ENCODE results near the gene ULK4. TPM values are rescaled to one million over a fixed set of nuclear protein-coding genes. Genes with fewer than 3 reads are reported as not detected.
"Not testable (repeated sequence)": the region's sequence is repeated elsewhere in the genome, so short reads cannot be mapped to it uniquely, and the experiment has no call there.

The ULK4 gene
- total RNA-seq, 1 donor from 2014 or later: 18.4 TPM

DNA sequence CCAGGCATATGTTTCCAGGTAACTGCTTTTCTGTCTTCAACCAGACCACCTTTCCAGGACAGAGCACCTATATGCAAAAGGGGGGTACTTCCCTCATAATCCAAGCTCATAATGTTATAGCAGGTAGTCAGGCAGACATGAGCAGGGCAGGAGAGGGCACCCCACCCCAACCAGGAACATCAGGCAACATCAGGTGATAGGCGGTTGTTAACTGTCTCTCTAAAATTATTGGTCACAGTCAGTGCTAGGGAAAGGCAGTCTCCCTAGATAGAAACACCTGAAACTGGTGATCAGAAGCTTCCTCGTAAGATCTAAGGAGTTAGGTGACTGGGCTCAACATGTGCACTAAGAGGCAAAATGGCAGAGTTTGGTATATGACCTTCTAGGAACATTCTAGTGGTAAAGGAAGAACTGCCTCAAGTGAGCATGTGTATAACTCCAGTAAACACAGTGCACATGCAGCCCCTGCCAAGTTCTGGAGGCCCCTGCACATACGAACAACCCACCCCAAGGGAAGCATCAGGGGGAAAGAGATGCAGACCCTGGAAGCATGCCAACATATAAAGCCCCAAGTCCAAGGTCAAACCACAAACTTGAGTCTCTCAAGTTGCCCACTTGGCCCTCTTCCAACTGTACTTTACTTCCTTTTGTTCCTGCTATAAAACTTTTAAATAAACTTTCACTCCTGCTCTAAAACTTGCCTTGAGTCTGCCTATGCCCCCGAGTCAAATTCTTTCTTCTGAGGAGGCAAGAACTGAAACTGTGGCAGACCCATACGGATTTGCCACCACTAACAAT lies 270.9 kb downstream of the ULK4 start:
- no peak for DNase-seq (ENCODE audit: low spot score)

DNA sequence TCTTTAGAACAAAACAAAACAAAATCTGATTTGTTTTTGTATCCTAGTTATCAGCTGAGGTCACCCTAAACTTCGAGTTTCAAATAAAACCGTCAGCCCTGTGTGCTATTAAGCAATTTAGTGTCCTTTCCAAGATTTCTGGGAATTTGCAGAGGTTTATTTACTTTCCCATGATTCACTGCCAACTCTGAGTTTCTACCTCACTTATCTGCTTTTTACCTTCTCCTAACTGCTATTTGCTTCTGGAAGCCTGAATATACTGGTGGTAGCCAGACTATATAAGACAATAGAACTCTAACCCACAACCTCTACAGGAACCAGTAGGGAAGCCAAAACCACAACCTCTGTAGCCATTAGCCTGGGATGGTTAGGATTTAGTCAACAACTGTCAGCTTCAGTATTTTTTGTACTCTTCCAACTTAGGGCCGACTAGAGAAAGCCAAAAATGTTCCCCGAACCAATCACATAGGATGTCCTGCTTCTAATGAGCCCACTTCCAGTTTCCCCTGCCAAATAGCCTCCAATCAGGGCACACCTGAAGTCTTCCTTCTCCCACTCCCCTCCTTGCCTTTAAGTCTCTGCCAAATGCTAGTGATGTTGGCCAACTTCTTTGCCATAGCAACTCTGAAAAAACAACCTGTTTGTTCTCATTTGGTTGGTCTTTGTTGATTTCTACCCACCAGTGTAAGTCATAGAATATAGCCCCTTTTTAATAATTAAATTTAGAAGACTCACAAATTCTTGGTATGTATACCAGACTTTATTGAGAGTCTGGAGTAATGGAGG lies 273.1 kb downstream of the ULK4 start:
- DNase-seq (ENCODE audit: low spot score): no peak

DNA sequence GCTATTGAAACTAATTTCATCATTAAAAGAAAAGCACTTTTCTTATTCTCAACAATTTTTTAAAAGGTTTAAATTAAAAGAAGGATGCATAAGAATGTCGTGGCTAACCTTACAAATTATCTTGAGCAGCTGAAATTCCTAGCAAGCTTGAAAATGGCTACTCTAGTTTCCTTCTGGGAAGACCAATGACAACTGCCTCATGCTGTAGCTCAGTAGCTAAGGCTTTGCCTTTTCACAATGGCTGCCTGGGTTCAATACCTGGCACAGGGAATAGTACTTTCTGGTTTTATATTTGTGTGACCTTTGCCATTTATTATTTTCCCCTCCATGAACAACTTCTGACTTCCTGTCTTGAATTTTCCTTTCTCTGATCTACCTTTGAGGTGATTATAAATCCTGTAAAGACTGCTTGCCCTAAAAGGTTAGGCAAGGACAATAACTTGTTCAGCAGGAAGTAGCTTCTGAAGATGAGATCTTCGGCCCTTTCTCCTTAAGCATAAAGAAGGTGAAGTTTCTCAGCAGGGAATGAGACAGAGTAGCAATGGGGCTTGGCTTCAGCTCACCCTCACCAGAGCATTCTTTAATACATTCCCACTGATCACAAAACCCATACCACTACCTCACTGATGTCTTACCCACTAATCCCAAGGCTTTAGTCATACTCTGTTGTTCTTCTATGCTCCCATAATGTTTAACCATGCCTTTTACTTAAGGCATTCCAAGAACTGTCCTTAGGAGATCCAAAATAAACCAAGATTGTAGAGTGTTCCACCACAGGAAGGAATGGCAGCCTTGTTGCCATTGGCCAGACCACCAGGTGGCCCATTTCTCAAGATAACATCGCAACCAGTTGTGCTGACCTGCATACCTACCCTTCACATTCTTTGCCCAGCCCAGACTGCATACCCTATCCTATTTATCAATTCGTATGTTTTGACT lies 276.8 kb downstream of the ULK4 start:
- no peak for DNase-seq (ENCODE audit: low spot score)

DNA sequence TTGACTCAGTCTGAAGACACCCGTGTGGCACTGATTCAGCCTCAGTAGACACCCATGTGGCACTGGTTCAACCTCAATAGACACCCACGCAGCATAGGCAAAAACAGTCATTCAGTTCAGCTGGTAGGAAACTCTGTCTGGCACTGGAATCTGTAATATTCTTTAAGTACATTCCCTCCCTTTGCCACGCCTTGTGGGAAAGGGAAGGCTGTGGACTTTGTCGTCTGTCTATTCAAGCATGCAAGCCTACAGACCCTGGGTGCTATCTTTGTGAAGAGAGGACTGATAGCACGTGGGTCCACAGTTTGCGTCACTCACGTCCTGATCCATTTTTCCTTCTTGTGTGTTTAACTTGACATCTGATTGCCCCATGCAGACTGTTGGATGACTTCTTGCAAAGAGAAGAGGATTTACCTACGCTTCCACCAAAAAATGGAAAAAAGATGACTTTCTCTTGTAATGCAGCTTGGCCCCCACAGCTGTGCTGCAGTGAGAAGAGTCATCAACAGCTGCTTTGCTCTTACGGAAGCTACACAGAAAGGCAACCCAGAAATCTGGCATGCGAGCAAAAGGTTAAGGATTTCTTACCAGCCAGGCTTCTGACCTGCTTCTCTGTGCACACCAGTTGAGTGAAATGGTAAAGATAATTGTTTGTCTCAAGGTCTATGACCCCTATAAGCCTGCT lies 278.1 kb downstream of the ULK4 start:
- DNase-seq (ENCODE audit: low spot score): no peak

DNA sequence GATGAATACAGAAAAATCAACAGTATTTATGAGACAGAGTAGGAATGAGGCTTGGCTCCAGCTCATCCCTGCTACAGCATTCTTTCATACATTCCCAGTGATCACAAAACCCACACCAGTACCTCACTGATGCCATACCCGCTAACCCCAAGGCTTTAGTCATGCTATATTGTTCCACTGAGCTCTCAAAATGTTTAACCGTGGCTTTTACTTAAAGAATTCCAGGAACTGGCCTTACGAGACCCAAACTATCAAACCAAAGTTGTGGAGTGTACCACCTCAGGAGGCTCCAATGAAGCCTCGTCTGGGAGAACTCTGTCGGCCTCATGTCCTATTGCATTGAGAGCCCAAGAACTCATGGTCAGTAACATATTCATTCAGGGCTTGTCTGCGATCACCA lies 278.9 kb downstream of the ULK4 start:
- DNase-seq (ENCODE audit: low spot score): no peak

DNA sequence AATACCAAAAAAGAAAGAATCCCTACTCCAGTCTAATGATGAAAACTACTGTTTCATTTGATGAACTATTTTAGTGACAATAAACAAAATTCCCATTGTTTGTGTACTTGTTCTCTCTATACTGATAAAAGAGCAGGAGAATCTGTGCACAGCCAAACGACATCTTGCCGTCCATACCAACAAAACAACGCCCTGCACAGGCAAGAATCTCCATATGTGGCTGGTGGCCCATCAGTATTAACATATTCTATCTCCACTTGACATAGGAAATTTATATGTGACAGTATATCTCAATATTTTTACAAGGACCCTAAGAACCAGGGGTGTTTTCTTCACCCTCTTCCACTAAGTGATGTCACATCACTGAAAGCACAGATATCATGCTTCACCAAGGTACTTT lies 279.5 kb downstream of the ULK4 start:
- DNase-seq (ENCODE audit: low spot score): no peak

DNA sequence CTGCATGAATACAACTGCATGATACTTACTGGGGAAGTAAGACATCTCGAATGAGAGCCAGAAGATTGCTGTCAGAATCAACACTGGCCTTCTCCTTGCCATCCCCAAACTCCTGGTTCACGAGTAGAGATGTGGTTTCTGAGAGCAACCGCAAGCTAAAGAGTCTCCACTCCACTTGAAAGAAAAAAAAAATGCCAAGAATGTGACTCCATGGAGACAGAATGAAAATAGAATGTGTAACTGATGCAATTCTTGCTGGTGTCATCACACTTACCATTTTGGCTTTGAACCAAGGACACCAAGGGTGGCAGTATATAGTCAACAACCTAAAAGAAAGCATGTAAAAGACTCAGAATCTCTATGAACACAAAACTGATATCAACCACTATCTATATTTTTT lies 280.4 kb downstream of the ULK4 start:
- no peak for DNase-seq (ENCODE audit: low spot score)

DNA sequence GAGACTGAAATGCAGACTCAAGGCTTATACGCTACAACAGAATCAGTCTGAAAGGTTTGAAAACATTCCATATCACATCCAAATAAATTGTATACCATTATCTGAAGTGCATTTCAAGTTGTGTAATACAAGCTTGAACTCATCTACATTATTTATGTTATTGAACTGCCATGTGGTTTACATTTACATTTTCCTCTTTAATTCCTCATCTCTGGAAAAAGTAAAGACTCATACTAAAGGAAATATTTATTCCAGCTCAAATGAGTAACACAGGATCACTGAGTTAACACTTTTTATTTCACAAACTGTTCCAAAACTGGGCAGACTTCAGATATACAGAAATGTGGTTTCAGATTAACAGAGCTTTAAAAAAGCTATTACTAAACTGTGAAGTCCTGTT lies 282.5 kb downstream of the ULK4 start:
- no peak for DNase-seq (ENCODE audit: low spot score)

DNA sequence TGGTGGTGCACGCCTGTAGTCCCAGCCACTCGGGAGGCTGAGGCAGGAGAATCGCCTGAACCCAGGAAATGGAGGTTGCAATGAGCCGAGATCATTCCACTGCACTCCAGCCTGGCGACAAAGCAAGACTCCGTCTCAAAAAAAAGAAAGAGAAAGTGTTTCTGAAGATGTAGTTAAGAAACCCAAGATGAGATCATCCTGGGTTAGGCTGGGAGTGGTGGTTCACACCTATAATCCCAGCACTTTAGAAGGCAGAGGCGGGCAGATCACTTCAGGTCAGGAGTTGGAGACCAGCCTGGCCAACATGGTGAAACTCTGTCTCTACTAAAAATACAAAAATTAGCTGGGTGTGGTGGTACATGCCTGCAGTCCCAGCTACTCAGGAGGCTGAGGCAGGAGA lies 286.8 kb downstream of the ULK4 start:
- not testable (repeated sequence) for DNase-seq (ENCODE audit: low spot score)

DNA sequence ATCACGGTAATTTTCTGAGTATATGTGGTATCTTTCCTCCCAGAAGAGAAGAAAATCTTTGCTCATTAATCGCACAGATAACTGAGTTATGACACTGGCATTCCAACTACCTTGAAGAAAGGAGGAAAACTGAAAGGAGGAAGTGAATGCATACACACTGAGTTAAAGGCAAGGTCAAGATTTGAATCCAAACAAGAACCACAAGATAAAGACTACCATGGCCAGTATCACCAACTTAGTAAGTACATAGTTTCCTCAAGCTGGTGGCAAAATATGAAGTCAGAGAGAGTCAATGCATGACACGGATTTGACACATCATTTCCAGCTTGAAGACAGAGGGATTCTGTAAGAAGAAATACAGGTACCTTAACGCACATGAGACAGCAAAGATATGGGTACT lies 287.5 kb downstream of the ULK4 start:
- no peak for DNase-seq (ENCODE audit: low spot score)

DNA sequence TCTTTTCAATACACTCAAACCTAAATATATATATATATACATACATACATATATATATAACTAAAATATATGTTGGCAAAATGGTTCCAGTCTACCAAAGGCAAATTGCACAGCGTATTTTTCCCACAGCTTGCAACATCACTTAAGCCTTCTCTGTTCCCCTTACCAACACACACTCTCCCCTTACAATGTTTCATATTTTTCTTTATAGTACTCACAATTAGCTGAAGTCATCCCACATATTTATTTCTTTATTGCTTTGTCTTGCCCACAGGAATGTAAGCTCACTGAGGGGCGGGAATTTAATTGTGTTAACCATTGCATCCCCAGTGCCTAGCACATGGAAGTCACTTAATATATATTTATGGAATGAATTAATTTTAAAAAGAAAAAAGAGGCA lies 288.3 kb downstream of the ULK4 start:
- DNase-seq (ENCODE audit: low spot score): no peak

DNA sequence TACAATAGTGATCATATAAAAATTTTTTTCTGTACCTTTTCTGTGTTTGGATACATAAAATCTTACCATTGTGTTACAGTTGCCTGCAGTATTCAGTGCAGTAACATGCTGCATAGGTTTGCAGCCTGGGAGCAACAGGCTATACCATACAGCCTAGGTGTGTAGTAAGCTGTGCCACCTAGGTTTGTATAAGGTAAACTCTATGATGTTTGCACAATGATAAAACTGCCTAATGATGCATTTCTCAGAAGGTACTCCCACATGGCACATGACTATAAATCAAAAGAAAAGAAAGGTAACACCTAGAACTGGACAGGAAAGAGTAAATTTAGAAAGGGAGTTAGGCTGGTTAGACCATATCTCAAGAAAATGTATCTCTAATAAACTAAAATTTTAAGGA lies 293.5 kb downstream of the ULK4 start:
- no peak for DNase-seq (ENCODE audit: low spot score)

DNA sequence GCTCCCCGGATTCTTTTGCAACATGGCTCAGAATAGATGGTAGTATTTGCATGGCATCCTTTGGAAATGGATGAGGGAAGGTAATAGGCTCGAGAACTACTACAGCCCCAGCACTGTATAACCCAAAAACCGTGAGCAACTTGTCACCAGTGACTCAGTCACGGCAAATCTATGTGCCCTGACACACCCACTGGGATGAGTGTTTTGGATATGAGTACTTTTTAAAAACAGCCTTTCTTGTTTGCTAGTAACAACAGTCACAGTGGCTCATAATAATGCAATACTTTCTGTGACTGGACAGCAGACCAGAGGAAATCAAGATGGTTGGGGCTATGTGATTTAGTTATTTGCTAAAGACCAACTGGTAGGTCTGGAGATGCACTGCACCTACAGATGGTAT lies 299.6 kb downstream of the ULK4 start:
- no peak for DNase-seq (ENCODE audit: low spot score)

DNA sequence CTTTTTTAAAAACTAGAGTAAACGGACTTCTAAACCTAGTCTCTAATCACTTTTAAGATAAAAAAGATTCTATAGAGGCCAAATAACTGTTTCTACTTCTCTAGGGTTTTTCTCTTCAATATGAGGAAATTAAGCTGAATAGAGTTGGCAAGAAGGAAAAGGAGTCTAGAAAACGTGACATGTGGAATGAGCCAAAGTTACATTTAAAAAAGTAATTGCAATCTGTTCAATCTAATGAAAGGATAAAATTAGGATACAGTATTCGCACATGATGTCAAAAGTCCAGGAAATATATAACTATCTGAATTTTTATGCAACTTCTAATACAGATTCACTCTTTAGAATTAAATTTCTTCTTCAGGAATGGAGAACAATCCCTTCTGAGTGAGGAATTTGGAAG lies 300.1 kb downstream of the ULK4 start:
- no peak for DNase-seq (ENCODE audit: low spot score)

DNA sequence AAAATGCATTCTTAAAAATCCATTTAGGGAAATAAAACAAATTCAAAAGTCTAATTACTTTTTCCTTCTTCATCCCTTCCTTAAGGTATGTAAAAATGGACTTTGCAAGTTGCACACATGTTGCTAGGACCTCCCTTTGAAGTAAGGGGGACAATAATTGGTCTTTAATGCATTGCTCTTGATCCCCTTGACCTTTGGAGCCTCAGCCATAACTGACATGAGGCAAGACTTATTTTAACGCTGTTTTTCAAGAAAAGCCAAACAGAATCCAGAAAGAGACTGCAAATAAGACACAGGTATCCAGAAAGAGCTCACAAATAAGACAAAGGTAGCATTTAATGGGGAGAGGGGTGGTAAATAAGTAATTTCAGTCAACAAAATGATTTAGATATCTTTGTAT lies 301.4 kb downstream of the ULK4 start:
- no peak for DNase-seq (ENCODE audit: low spot score)

DNA sequence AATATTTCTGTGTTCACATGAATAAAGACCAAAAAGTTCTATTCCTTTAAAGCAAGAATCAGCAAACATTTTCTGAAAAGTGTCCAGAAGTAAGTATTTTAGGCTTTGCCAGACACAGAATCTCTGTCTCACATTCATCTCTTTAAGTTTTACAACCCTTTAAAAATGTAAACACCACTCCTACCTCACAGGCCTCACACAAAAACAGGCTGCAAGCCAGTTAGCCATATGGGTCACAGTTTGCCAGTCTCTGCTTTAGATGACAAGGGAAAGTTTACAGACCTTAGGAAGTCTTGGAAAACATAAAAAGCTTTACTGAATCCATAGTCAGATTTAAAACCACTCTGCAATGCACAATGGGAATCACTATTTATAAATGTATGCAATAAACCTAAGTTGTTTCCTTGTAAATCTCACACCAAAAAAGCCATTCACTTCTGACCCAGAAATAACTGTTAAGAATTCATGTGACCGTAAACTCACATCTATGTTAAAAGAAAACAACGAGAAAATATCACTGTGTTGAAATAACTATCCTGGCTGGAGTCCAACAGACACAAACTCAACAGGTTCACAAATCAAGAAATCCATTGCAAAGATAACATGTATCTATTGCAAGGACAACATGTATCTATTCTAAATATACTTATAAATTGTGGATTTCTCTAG lies 308.2 kb downstream of the ULK4 start:
- no peak for DNase-seq (ENCODE audit: low spot score)

DNA sequence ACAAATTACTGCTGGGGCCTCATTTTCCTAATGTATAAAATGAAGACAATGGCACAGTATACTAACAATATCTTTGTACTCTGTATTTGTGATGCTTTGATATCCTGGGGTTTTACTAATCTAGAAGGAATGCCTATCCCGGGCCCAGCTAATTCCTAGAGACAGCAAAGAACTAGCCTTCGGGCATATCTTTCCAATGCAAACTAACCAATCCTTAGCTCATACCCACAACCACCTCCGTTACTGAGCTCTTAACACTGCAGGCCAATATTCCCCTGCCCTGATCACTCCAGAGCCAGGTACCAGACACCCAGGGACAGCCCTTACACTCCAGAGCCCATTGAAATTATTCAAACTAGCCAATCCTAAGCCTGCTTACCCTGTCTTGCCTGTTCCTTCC lies 309.0 kb downstream of the ULK4 start:
- no peak for DNase-seq (ENCODE audit: low spot score)

DNA sequence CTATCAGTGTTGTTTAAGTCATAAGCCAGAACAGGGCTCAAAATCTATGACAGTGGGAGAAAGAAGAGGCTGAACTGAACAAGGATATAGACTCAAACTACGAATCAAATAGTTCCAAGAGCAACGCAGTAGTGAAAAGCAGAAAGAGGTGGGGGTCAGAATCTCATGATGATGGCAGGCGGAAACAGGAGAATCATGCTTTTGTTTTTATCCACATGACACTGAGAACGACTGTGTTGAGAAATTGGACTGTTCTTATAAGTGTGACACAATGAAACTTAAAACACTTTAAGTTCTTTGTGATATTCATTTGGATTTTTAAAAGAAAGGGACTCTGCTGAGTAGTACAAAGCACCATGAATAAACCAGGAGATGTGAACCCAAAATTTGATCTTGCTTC lies 309.4 kb downstream of the ULK4 start:
- DNase-seq (ENCODE audit: low spot score): no peak

DNA sequence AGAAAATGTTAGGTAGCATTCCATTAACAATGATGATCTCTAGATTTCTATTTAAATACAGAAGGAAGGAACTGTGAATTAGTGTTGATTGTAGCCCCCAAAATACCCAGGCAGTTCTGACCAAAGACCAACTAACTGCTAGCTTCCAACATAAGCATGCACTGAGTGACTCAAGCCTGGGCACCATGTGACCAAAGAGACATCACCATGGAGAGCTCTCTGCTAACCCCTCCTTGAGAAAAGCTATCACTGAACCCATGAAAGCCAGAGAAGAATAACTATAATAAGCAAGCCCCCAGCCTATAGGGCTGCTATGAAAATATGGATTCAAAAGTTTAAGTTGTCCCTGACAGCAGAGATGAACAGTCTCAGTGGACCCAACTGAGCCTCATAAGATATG lies 310.2 kb downstream of the ULK4 start:
- no peak for DNase-seq (ENCODE audit: low spot score)

DNA sequence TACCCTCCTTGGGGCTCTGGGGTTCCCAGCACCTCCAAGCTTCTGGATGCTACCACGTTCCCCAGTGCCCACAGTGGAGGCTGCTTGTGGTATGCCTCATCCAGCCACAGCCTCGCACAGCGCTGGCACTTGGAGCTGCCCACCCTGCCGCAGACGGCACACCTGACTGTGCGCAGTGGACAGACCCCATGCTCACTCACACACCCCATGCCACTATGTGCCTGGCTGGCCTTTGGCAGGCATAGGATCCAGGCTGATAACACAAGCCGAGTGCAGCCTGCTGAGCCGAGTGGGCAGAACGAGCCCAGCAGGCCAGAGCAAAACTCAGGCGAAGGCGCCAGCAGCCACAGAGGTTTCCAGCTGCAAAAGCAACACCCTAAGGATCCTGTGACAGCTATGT lies 311.5 kb downstream of the ULK4 start:
- DNase-seq (ENCODE audit: low spot score): no peak

DNA sequence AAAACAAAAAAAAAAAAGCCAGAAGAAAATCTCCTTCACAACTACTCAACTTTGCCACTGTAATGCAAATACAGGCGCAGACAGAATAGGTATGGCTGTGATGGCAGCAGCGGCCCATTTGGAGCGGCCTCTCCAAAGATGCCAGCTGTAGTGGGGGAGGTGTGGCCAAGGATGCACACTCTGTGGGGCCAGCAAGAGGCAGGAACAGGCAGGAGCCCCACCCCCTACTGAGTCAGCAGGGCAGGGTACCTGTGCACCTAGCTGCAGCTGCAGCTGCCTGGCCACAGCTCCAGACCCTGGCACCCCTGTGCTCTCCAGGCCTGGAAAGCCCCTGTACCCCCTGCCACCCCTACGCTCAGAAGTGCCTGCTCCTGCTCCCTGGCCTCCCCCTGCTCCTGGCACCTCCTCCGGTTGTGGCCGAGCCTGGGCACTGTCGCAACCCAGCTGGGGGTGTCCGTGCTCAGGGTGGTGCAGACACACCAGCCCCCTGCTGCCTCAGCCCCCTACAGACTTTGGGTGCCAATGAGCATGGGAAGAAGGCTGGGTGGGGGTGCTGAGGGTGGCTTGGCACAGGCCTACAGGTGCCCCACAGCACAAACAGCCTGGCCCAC lies 312.7 kb downstream of the ULK4 start:
- no peak for DNase-seq (ENCODE audit: low spot score)
